Measurements from ENCODE around the gene TTC34. TPM values are rescaled to one million over a fixed set of nuclear protein-coding genes. Genes with fewer than 3 reads are reported as not detected.

The TTC34 gene
- total RNA-seq, 2 experiments from 2014 or later: 0.79 to 0.81 TPM

- no peak overlapping the region for H3K27ac Mint-ChIP-seq
- no peak for ATAC-seq
- no peaks in the 10 kb centered on the region for H3K27me3 Mint-ChIP-seq
- no peak for DNase-seq
- ChIA-PET CTCF (no interaction called here), POLR2A (no interaction called here)
- H3K36me3 Mint-ChIP-seq (ENCODE audit: low read depth): no peaks in the 10 kb centered on the region
- H3K4me3 Mint-ChIP-seq: no peak overlapping the region
- no peak for TF ChIP-seq CTCF (IDR thresholded peaks at IDR 0.05)
- intact Hi-C loops (cut with micrococcal nuclease): no loop called here
- no peaks in the 10 kb centered on the region for H3K4me1 Mint-ChIP-seq (ENCODE audit: low read depth)
- H3K9me3 Mint-ChIP-seq: no peaks in the 10 kb centered on the region
These were observed 196.5 kb downstream of the TTC34 start for GRCh38 chr1:2604844-2605508.

- Mint-ChIP-seq H3K27me3 (no peaks in the 10 kb centered on the region), H3K27ac (no peak overlapping the region), H3K36me3 (ENCODE audit: low read depth) (no peaks in the 10 kb centered on the region), H3K9me3 (no peaks in the 10 kb centered on the region), H3K4me1 (ENCODE audit: low read depth) (no peaks in the 10 kb centered on the region), H3K4me3 (no peak overlapping the region)
- POLR2A ChIA-PET: no interaction called here
- no peak for TF ChIP-seq CTCF (IDR thresholded peaks at IDR 0.05)
- no peak for ATAC-seq
- intact Hi-C loops (cut with micrococcal nuclease): no loop called here
- CTCF ChIA-PET: no interaction called here
- no peak for DNase-seq
These were observed 197.2 kb downstream of the TTC34 start for GRCh38 chr1:2604156-2604843.

GRCh38 chr1:2603521-2604155, 197.9 kb downstream of the TTC34 start:
- peaks cover 2% of the 10 kb centered on the region for H3K9me3 Mint-ChIP-seq
- no peaks in the 10 kb centered on the region for H3K4me1 Mint-ChIP-seq (ENCODE audit: low read depth)
- H3K4me3 Mint-ChIP-seq: no peak overlapping the region
- ChIA-PET CTCF (no interaction called here), POLR2A (no interaction called here)
- H3K27ac Mint-ChIP-seq: no peak overlapping the region
- H3K36me3 Mint-ChIP-seq (ENCODE audit: low read depth): no peaks in the 10 kb centered on the region
- intact Hi-C loops (cut with micrococcal nuclease): no loop called here
- DNase-seq (no peak), ATAC-seq (no peak)
- no peaks in the 10 kb centered on the region for H3K27me3 Mint-ChIP-seq
- no peak for TF ChIP-seq CTCF (IDR thresholded peaks at IDR 0.05)

- DNase-seq (no peak), ATAC-seq (no peak)
- H3K4me3 Mint-ChIP-seq: no peak overlapping the region
- ChIA-PET POLR2A (no interaction called here), CTCF (no interaction called here)
- no peak overlapping the region for H3K27ac Mint-ChIP-seq
- TF ChIP-seq CTCF (IDR thresholded peaks at IDR 0.05): no peak
- peaks cover 7% of the 10 kb centered on the region for H3K9me3 Mint-ChIP-seq
- no peaks in the 10 kb centered on the region for H3K27me3 Mint-ChIP-seq
- H3K36me3 Mint-ChIP-seq (ENCODE audit: low read depth): no peaks in the 10 kb centered on the region
- intact Hi-C loops (cut with micrococcal nuclease): no loop called here
- no peaks in the 10 kb centered on the region for H3K4me1 Mint-ChIP-seq (ENCODE audit: low read depth)
These were observed 198.5 kb downstream of the TTC34 start for GRCh38 chr1:2602866-2603520.
